Posterior vena cava (tissue), 2 donors: ENCODE results near the gene GPR17. TPM values are rescaled to one million over a fixed set of nuclear protein-coding genes. Genes with fewer than 3 reads are reported as not detected.

Experiments
- DNase-seq: peaks from one replicate; pipeline ENCODE4 v3.0.0-alpha.2; 2020; ENCODE audit warnings: low spot score
- intact Hi-C, 2 donors: fragments of 100-400 bp; cut with DNase I; formaldehyde crosslinking; loops; one replicate each; pipeline versions ENCODE4 v1.14.1 to v1.14.2; 2022 to 2023
- total RNA-seq, 2 donors: library from RNA; stranded (reverse); fragmentation: NEBNext Ultra II Directional; extraction: Animal tissue kit (Norgen Biotek cat#: 25700); gene quantifications; one replicate each; pipeline ENCODE4 v1.2.1, GENCODE V29; 2021
- donor health status: DM: yes; HTN: yes; CAD: no.
- donor health status: DM: yes; HTN: yes; CAD: no.

Gene GPR17
- total RNA-seq, 2 donors from 2014 or later: 0.10 TPM; not detected in 1

DNA sequence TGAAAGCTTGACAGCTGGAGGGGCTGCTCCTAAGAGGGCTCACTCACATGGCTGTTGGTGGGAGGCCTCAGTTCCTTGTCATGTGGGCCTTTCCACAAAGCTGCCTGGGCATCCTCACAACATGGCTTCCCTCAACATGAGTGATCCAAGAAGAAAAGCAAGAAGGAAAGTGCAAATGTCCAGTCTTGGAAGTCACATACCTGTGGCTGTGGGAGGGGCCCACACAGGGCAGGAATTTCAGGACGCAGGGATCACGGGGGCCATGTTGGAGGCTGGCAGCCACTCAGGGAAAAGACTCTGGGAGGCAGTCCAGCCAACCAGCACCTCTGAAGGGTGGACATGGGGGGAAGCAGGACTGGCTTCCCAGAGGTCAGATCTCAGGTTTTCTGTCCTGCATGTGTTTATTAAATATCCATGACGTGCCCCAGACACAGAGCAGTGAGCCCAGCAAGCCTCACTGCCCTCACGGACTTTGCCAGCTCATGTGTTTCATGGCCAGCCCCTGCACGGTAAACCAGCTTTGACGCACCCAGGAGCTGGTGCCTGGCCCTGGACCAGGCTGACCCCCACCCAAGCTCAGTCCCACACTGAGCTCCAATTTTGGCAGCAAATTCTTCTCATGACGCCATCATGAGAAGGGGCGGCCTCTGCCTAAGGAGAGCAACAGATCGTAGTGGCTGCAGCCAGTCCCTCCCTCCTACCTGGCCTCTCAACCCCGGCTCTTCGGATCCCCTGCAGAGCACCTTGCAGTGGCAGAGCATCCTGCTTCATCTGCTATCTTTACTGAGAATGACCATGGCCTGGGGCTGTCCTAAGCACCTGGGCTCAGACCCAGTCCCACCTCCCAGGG is 34.7 kb upstream of the GPR17 start:
- peak; percentile 68 for DNase-seq
- intact Hi-C loops: no loop called here

GRCh38 chr2:127612111-127612822 is 33.7 kb upstream of the GPR17 start:
- intact Hi-C loops: no loop called here
- DNase-seq: peak; percentile 58

- peak; percentile 30 for DNase-seq
- intact Hi-C loops: no loop called here
These were observed 31.7 kb upstream of the GPR17 start for GRCh38 chr2:127614246-127614645.

DNA sequence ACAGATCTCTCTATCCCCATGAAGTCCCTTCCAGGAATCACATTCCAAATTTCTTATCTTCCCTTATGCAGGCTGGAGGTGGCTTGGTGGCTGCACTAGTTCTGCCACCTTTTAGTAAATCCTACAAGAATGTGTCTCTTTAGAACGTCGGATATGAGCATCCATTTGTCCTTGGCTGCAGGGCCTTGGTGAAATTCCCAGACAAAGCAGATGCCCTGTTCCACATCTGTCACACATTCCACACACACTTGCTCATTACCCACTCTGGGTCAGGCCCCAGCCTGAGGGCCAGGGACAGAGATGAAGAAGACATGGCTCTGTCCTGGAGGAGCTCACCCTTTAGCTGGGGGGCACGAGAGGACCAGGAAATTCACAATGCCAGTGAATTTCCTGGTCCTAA is 31.2 kb upstream of the GPR17 start:
- intact Hi-C loops: no loop called here
- peak; percentile 13 for DNase-seq

GRCh38 chr2:127615511-127616166 is 30.3 kb upstream of the GPR17 start:
- intact Hi-C loops: no loop called here
- peak; percentile 34 for DNase-seq

- DNase-seq: peak; percentile 37
- intact Hi-C loops: no loop called here
These were observed 27.3 kb upstream of the GPR17 start for GRCh38 chr2:127618551-127619202.

- intact Hi-C loops: no loop called here
- no peak for DNase-seq
These were observed 26.8 kb upstream of the GPR17 start for GRCh38 chr2:127619203-127619590.

DNA sequence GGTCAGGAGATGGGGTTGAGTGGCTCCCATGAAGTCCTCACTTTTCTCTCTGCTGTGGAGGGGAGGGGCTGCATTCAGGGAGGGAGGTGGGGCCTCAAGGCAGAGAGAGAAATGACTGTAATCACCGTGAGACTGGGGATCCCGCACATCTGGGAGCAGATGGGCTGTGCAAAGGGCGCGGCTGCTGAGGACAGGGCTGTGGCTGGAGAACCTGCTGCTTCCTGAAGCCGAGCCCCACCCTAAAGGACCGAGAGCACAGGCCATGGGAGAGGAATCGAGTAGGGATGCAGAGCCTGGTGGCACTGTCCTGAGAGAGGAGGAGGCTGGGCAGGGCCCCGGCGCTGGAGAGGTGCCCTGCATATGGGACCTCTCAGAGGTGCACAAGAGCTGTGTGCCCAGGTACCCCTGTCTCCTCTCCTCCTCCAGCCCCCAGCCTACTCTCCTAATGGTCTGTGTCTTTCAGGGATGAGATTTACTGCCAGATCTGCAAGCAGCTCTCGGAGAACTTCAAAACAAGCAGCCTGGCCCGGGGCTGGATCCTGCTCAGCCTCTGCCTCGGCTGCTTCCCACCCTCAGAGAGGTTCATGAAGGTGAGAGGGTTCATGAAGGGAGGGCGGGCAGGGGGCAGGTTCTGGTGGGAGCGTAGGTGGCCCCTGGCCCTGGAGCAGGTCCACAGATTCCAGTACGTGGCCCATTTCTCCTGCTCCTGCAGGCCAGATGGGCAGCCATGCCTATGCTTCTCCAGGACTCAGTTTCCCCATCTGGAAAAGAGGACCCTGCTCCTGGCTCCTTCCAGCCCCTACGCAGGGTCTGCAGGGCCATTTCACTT is 25.9 kb upstream of the GPR17 start:
- intact Hi-C loops: no loop called here
- DNase-seq: peak; percentile 69

GRCh38 chr2:127620866-127621265 is 25.1 kb upstream of the GPR17 start:
- peak; percentile 40 for DNase-seq
- intact Hi-C loops: no loop called here

- peak; percentile 66 for DNase-seq
- intact Hi-C loops: no loop called here
These were observed 23.9 kb upstream of the GPR17 start for GRCh38 chr2:127621981-127622431.

DNA sequence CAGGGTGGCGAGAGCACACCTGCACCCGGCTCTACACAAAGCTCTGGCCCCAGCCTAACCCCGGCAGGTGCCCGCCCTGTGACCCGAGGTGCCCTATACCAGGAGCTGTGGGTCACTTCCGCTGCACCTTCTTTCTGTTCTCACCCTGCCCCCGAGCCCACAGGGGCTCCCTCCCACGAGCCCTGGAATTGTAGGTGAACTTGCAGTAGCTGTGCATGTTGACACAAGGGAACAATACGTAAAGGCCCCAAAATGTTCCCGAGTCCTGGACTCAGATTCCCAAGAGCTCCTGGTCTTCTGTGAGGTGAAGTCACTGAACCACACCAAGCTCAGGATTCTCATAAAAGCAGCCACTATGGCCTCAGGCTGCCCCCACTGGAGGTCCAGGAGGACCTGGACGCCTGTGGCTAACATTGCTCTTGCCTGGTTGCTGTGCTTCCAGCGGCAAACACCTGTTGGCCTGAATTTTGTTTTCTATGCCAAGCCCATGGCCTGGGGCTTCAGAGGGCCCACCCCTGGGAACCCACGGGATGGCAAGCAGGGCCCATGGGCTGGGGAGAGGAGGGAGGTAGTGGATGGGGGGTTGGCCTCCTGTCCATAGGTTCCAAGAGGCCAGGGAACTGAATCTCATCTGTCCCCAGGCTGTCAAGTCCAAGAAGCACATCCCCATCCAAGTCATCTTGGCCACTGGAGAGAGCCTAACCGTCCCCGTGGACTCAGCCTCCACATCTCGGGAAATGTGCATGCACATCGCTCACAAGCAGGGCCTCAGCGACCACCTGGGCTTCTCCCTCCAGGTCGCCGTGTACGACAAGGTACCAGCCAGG is 23.2 kb upstream of the GPR17 start:
- peak; percentile 70 for DNase-seq
- intact Hi-C loops: no loop called here

- DNase-seq: peak; percentile 76
- intact Hi-C loops: no loop called here
These were observed 22.3 kb upstream of the GPR17 start for GRCh38 chr2:127623388-127624319.

GRCh38 chr2:127624320-127624755 is 21.6 kb upstream of the GPR17 start:
- no peak for DNase-seq

GRCh38 chr2:127624756-127625571 is 21.0 kb upstream of the GPR17 start:
- DNase-seq: peak; percentile 71
- intact Hi-C loops: no loop called here

More at GRCh38 chr2:127624320-127624755, 21.6 kb upstream of the GPR17 start:
- intact Hi-C loops: no loop called here

DNA sequence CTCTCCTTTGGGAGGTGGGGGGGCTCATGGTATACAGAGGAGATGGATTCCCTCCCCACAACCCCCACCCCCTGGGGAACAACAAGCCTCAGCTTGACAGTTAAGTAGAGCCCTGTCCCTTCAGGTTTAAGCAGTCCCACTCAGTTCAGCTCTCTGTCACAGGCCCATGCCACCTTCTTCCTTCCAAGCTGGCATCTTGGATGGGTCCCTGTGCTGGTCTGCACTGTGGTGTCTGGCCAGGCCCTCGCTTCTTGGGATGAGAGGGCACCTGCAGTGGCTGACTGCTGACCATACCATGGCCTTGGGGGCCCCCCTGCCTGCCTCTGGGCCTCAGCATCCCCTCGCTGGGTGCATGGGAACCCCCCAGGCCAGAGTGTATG is 20.4 kb upstream of the GPR17 start:
- DNase-seq: no peak
- intact Hi-C loops: no loop called here

GRCh38 chr2:127626175-127626574 is 19.8 kb upstream of the GPR17 start:
- DNase-seq: peak; percentile 59
- intact Hi-C loops: no loop called here
